GM21786 (cell line): ENCODE data around the gene ZNF688.
"Not testable (repeated sequence)": the region's sequence is repeated elsewhere in the genome, so short reads cannot be mapped to it uniquely, and the experiment has no call there.

Experiments
- ATAC-seq: cut with Tn5 transposase; IDR thresholded peaks from one replicate; pipeline ENCODE4 v1.9.1; 2021; ENCODE audit not compliant: unreplicated experiment

The ZNF688 gene

GRCh38 chr16:30571445-30572322 lies at the start of gene ZNF688:
TSS of gene ZNF688 (minus strand) at chr16:30571714. CDS start at chr16:30571629, 85 bp downstream.
- ATAC-seq = peak; percentile 75

DNA sequence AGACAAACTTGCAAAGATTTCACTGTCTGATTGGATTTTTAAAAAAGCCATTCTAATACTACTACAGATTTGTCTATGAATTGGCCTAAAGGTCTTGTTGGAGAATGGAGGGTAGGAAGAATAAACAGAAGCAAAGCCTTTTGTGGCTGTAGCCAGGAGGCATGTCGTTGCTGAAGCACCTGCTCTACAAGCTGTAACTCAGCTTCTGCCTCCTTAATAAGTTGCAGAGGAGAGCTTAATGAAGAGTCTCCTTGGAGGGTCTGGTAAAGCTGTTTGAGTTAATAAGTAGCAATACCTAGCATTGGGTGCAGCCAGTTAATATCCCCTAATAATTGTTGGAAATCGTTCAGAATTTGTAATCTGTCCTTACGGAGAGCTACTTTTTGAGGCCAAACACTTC lies 48.7 kb upstream of the ZNF688 start:
- no peak for ATAC-seq

DNA sequence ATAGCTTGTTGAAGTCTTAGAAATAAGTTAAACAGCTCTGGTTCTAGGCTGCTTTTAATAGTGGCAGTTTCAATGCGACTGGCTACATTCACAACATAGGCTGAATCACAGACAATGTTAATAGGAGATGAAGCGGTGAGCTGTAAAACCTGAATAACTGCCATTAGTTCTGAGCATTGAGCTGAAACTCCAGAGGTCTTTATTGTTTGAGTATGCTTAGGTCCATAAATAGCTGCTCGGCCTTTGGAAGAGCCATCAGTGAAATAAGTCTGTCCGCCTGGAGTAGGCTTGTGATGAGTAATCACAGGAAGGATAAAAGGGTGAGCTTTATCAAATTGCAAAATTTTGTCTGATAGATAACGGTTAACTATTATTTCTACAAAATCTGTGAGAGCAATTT lies 48.1 kb upstream of the ZNF688 start:
- ATAC-seq = no peak

- no peak for ATAC-seq
Measured at GRCh38 chr16:30619202-30619601, 47.7 kb upstream of the ZNF688 start.

- ATAC-seq = no peak
Measured at GRCh38 chr16:30615358-30616091, 44.0 kb upstream of the ZNF688 start.

DNA sequence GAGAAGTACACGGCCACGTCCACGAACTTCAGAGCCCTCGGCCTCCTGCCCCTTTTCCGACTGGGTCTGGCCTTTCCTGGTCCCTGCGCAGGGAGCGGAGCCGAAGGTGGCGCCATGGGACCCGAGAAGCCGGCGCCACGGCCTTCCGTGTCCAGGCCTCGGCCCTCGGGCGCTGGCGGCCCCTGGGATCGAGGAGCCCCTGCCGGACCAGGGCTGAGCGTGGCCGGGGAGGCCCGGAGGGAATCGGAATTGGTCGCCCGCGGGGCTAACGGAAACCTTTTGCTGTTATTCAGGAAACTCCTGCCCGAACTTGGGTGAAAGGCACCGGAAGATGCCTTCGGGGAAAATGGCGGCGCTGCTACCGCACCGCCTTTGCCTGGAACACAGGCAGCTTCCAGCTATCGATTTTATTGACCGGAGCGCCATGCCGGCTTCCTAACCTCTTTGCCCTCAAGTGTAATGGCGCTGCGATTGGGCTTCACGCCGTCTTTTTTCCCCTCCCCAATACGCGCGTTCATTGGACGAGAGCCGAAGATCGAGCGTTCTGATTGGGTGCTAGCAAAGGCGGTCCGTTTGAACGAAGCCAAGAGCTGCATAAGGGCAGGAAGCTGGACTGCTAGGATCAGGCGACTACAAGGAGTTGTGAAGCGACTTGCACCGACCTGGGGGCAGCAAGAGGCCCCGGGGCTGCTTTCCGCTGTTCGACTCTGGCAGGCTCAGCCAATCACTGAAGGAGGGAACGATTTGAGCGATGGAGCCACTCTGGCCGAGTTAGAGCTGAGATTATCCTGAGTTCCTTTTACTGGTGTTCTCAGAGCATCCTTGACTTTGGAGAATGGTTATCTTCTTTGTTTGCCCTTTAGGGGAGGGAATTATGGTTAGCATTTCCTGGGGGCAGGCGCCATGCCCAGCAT lies 38.7 kb upstream of the ZNF688 start, which contains the start of gene ZNF689:
TSS of gene ZNF689 (minus strand) at position 464 of the 914 bp plus-strand sequence. CDS start at position 116, 348 bp downstream.
- peak; percentile 87 for ATAC-seq

DNA sequence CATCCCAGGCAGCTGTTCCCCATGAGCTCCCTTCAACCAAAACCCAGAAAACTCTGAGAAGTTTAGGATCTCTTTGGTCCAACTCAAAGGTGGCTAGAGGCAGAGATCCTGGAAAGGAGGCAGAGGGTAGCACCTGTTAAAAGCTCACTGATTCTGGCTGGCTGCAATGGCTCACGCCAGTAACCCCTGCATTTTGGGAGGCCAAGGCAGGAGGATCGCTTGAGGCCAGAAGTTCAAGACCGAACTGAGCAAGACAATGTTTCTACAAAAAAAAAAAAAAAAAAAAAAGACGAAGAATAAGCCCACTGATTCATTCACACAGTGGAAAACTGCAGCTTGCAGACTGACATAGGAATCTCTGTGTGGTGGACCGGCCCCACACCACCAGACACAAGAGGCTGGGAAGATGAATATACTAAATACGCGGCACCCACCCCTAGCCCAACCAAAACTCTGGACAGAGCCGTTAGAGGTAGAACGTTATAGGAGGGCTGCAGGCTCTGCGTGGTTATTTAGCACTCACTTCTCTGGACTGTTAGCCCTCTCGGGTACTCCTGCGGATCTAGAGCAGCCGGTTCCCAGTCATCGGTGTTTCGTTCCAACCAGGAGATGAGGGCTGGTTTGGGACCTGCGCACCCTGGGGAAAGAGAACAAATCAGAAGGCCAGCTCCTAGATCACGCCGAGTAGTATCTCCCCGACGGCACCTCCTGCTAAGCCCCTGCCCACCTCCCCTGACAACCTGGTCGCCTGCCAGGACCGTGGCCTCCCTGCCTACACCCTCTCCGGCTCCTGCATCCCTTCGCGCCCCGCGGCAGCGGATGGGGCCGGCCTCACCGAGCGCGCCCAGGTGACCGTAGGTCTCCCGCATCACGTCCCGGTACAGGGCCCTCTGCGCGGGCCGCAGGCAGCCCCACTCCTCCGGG lies 37.8 kb upstream of the ZNF688 start:
- ATAC-seq = peak; percentile 20

- ATAC-seq = no peak
Measured at GRCh38 chr16:30606004-30606403, 34.5 kb upstream of the ZNF688 start.

DNA sequence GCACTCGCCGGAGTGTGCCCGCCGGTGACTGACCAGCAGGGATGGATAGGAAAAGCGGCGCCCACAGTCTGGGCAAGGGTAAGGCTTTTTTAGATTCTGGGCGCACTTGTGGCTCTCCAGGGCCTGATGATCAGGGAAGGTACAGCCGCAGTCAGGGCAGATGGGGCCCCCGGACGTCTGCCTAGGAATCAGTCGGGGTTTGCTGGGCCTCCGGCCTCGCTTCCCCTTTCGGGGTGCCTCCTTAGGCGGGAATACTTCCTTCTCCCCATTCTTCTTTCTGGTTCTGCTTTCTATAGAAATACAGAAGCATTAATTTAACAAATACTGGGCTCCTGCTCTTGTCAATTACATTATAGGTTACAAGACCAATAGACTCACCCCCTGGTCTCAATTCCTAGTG lies 33.6 kb upstream of the ZNF688 start:
- ATAC-seq = no peak

DNA sequence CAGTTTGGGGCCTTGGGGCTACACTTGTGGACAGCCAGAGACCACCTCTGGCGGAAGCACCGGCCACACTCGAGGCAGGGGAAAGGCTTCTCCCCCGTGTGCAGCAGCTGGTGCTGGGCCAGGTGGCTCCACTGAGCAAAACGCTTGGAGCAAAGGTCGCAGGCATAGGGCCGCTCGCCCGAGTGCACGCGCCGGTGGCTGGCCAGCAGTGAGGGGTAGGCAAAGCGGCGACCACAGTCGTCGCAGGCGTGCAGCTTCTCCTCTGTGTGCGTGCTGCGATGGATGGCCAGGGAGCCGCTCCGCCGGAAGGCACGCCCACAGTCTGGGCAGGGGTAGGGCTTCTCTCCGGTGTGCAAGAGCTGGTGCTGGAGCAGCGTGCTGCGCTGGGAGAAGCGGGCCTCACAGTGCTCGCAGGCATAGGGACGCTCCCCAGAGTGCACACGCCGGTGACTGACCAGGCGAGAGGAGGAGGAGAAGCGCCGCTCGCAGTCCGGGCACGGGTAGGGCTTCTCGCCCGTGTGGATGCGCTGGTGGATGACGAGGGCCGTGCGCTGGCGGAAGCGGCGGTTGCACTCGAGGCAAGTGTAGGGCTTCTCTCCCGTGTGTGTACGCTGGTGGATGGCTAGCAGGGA lies 32.9 kb upstream of the ZNF688 start:
- ATAC-seq = no peak

DNA sequence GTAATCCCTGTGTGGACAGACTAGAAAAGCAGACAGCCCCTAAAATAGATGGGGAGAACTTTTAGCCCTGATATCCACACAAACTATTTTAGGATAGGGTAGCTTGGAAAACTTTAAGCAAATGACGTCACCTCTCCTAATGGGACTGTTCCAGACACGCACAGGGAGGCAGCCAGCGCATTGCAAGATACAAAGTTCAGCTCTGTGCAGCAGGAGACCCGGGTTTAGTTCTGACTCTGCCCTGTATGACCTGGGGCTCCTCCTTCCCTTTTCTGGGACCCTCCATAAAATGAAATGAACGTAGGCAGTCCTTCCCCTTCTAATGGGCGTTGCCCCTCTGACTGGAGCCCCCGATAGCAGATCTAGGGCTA lies 32.4 kb upstream of the ZNF688 start:
- no peak for ATAC-seq

DNA sequence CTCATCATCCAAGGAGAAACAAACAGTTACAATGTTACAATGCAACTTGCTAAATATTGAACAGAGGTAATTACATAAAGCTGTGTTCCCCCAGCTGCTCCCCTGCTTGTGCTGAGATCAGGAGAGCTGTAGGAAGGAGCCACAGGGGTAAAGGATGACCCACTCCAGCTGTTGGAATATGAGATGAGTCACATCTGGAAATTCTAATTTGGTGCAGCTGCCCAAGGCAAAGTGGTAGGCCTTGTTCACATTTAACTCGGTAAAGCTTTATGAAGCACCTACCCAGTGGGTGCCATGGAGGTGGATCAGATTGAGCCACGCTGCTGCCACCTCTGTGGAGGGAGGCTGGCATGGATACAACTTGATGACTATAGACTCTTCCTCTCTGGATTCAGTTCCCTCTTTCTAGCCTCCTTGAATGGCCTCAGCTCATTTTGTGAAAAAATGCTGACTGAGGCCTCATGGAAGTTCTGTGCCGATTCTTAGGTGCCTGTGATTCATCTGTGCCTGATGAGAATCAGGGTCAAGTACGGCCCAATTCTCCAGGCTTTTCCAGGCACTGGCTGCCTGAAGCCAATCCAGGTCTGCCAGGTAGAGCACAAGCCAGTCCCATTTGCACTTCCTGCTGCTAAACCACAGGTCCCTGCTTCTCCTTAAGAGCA lies 31.2 kb upstream of the ZNF688 start:
- no peak for ATAC-seq

DNA sequence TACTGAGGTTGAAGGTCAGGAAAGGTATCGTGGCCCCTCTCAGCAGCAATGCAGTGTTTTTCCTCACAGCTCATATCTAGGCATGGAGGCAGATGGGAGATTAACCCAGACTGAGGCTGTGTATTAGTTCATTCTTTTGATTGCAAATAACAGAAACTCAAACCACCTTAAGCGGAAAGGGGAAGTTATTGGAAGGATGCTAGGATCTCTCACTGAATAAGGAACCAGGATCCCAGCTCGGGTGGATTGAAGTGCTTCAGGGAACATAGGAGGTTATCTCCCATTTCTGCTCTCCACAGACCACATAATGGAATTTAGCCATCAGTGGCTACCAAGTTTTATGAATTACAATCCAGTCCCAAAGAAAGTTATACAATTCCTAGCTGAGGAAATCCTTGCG lies 30.5 kb upstream of the ZNF688 start:
- ATAC-seq = no peak

DNA sequence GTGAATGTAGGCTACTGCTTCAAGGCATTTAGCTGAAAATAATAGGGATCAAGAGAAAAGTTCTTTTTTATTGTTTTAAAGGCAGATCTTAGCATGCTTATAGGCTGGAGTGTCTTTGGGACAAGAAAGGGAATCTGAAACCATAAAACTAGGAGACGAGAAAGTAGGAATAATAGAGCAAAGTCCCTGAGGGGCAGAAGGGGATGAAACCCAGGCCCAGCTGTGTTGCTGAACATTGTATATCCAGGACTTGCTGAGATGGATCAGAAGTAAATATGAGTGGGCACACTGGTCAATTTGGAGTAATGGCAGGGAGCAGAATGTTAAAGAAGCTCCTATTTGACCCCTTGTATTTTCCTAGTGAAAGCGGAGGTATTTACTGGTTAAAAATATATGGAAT lies 29.4 kb upstream of the ZNF688 start:
- ATAC-seq = no peak

DNA sequence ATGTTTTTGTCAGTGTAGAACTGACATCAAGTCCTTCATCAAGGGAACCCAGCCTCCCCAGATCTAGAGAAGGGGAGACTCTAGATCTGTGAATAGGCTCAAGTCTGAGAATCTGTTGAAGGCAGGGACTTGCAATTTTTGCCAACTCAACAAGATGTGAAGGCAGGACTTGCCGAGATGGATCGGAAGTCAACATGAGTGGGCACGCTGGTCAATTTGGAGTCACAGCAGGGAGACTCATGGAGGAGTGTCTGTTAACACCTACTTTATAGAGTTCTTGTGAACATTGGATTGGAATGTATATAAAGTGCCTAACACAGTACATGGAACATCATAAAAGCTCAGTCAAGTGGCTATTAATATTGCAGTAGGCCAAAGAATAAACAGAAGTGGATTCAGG lies 28.7 kb upstream of the ZNF688 start:
- ATAC-seq = no peak

- ATAC-seq = no peak
Measured at GRCh38 chr16:30592871-30593270, 21.4 kb upstream of the ZNF688 start.

GRCh38 chr16:30590869-30591268 lies 19.4 kb upstream of the ZNF688 start:
- ATAC-seq = not testable (repeated sequence)

DNA sequence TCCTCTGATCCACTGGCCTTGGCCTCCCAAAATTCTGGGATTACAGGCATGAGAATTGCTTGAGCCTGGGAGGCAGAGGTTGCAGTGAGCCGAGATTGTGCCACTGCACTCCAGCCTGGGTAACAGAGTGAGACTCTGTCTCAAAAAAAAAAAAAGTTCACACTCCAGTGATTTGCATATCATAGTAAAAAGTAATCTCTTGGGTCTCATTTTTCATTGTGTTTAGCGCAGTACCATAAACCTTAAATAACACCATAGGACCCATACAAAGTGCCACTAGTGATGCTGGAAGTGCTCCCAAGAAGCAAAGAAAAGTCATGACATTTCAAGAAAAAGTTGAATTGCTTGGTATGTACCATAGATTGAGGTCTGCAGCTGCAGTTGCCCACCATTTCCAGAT lies 18.1 kb upstream of the ZNF688 start:
- not testable (repeated sequence) for ATAC-seq

GRCh38 chr16:30588651-30589050 lies 17.1 kb upstream of the ZNF688 start:
- no peak for ATAC-seq
